GM12875 (cell line): ENCODE measurements around the gene POLN.

Source experiments
- H3K4me3 ChIP-seq: one replicate; pipeline ENCODE4 v1.5.1; 2011; ENCODE audit warnings: low read depth, low read length, control low read depth
- TF ChIP-seq, protein P1 (sequence below): IDR thresholded peaks from 2 replicates; pipeline ENCODE4 v1.5.1; 2011; ENCODE audit warnings: low read depth, mild to moderate bottlenecking, control low read depth, inconsistent platforms, low read length, moderate library complexity, borderline replicate concordance; ENCODE audit not compliant: insufficient read depth

The POLN gene

GRCh38 chr4:2274320-2275043 lies 32.6 kb upstream of the POLN start:
- TF ChIP-seq, protein P1, sequence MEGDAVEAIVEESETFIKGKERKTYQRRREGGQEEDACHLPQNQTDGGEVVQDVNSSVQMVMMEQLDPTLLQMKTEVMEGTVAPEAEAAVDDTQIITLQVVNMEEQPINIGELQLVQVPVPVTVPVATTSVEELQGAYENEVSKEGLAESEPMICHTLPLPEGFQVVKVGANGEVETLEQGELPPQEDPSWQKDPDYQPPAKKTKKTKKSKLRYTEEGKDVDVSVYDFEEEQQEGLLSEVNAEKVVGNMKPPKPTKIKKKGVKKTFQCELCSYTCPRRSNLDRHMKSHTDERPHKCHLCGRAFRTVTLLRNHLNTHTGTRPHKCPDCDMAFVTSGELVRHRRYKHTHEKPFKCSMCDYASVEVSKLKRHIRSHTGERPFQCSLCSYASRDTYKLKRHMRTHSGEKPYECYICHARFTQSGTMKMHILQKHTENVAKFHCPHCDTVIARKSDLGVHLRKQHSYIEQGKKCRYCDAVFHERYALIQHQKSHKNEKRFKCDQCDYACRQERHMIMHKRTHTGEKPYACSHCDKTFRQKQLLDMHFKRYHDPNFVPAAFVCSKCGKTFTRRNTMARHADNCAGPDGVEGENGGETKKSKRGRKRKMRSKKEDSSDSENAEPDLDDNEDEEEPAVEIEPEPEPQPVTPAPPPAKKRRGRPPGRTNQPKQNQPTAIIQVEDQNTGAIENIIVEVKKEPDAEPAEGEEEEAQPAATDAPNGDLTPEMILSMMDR: no peak
- H3K4me3 ChIP-seq: no peak overlapping the region

- H3K4me3 ChIP-seq: no peak overlapping the region
- TF ChIP-seq, protein P1: no peak
Observed at GRCh38 chr4:2273657-2274319, 31.9 kb upstream of the POLN start.

DNA sequence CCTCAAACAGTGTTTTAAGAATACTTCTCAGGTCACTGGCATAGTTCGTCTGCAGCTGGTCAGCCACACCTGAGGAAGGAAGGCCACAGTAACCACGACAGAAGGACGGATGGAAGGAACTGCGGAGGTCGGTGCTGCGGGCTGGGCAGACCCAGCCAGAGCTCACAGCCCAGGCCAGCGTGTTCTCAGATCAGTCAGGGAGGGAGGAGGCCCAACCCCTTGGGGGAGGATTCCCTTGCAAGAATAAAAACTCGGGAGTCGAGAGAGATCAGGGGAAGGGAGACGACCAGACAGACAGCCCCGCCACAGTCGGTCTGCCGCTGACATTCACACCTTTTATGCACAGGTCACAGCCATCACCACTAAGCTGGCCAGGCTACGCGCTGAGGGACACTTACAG lies 31.3 kb upstream of the POLN start:
- TF ChIP-seq, protein P1: no peak
- no peak overlapping the region for H3K4me3 ChIP-seq

- H3K4me3 ChIP-seq: no peak overlapping the region
- TF ChIP-seq, protein P1: no peak
Observed at GRCh38 chr4:2272828-2273120, 30.9 kb upstream of the POLN start.

- TF ChIP-seq, protein P1: no peak
- no peak overlapping the region for H3K4me3 ChIP-seq
Observed at GRCh38 chr4:2272026-2272827, 30.3 kb upstream of the POLN start.

DNA sequence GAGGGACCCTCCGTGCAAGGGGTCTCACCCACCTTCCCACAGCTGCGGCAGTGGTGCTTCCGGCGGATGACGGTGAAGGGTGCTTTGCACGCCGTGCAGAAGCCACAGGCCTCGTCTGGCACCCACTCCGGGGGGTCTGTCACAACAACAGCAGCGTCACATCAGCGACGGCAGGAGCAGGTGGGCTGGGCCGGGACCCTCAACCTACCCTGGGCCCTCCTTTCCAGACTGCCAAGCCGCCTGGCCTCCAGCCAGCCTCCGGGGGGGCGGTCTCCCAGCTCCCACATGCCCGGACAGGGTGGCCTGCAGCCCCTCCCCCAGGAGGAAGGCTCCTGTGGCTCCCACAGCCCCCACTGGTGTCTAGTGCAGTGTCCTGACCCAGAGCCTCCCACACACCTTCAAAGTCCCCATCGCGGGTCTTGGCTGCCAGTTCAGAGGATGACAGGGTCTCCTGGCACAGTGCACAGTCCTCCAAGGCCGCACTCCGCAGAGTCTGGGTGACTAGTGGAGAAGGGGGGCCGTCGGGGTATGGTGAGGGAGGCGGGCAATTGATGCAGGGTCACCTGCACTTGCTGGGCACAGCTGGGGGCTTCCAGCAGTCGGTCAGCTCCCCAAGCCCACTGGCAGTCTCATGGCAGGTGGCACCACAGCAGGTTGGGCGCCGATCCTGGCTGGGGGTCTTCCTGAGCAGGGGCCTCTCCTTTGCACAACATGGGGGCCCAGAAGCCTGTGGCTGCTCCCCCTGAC lies 29.5 kb upstream of the POLN start:
- TF ChIP-seq, protein P1: no peak
- no peak overlapping the region for H3K4me3 ChIP-seq
